Adrenal gland (tissue), 5 donors: Measurements from ENCODE around the gene UPK3BL1.
"Not testable (repeated sequence)": the region's sequence is repeated elsewhere in the genome, so short reads cannot be mapped to it uniquely, and the experiment has no call there.

Experiments
- POLR2A ChIP-seq, 2 donors: fragments of 450-650 bp; IDR thresholded peaks; one replicate each; pipeline ENCODE4 v1.6.1; 2017; ENCODE audit warnings: antibody characterized with exemption in 2 of 2, mild to moderate bottlenecking in 2 of 2, moderate library complexity in 1 of 2
- TF ChIP-seq, protein P1 (sequence below), 6 experiments: fragments of 450-650 bp in 4 of 6; fragments of 200-600 bp in 2 of 6; sonication (generic) in 1 of 6; IDR thresholded peaks; 1 replicate in 5 of 6; 2 replicates in 1 of 6; pipeline versions ENCODE4 v1.5.1 to v1.8.0; 2016 to 2021; ENCODE audit warnings: antibody characterized with exemption in 6 of 6, mild to moderate bottlenecking in 2 of 6, moderate library complexity in 1 of 6
- donor health status: DM: no; HTN: no; CAD: no.

DNA sequence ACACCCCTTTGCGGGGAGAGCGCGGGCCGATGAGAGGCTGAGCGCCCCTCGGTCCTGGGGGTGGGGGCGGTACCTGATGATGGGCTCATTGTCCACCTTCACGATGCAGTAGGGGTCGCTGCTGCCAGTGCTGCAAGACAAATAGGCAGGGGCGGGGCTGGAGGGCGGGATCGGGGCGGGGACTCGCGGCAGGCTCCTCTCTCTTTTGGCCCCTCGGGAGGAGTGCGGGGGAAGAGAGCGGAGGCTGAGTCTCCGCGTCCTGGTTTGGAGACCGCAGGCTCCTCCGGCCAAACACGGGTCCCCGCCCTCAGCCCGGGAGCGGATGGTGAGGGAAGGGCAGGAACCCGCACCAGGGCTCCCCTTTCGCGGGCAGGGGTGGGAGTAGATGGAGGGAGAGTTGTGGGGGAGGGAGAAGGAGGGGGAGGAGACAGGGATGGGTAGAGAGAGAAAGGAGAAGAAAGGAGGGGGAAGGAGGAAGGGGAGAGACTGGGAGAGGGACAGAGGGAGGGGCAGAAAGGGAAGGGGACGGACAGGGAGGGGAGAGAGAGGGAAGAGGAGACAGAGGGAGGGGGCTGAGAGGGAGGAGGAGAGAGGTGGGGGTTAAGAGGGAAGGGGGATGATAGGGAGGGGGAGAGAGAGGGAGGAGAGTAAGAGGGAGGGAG is 31.4 kb downstream of the UPK3BL1 start:
- TF ChIP-seq, protein P1, sequence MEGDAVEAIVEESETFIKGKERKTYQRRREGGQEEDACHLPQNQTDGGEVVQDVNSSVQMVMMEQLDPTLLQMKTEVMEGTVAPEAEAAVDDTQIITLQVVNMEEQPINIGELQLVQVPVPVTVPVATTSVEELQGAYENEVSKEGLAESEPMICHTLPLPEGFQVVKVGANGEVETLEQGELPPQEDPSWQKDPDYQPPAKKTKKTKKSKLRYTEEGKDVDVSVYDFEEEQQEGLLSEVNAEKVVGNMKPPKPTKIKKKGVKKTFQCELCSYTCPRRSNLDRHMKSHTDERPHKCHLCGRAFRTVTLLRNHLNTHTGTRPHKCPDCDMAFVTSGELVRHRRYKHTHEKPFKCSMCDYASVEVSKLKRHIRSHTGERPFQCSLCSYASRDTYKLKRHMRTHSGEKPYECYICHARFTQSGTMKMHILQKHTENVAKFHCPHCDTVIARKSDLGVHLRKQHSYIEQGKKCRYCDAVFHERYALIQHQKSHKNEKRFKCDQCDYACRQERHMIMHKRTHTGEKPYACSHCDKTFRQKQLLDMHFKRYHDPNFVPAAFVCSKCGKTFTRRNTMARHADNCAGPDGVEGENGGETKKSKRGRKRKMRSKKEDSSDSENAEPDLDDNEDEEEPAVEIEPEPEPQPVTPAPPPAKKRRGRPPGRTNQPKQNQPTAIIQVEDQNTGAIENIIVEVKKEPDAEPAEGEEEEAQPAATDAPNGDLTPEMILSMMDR (IDR thresholded peaks at IDR 0.05) = not testable (repeated sequence)
- TF ChIP-seq POLR2A (IDR thresholded peaks at IDR 0.05) = not testable (repeated sequence)
